HEK293 (cell line): ENCODE data around the gene ITGA4.

ENCODE experiments used
- CTCF ChIP-seq: fragments of 450-650 bp; formaldehyde crosslinking; IDR thresholded peaks from 2 replicates; pipeline ENCODE4 v1.5.1; 2016; ENCODE audit warnings: missing biosample characterization, missing genetic modification characterization
- MYNN ChIP-seq: fragments of 450-650 bp; formaldehyde crosslinking; IDR thresholded peaks from 2 replicates; pipeline ENCODE4 v1.5.1; 2016; ENCODE audit warnings: missing biosample characterization, missing genetic modification characterization, borderline replicate concordance
- PRDM4 ChIP-seq: fragments of 450-650 bp; formaldehyde crosslinking; IDR thresholded peaks from 2 replicates; pipeline ENCODE4 v1.5.1; 2017; ENCODE audit warnings: missing biosample characterization, missing genetic modification characterization
- REST ChIP-seq: fragments of 450-650 bp; formaldehyde crosslinking; IDR thresholded peaks from 2 replicates; pipeline ENCODE4 v1.5.1; 2016; ENCODE audit warnings: missing biosample characterization, missing genetic modification characterization
- TSHZ1 ChIP-seq: fragments of 450-650 bp; formaldehyde crosslinking; IDR thresholded peaks from 2 replicates; pipeline ENCODE4 v1.5.1; 2016; ENCODE audit warnings: missing biosample characterization, missing genetic modification characterization, borderline replicate concordance
- ZNF146 ChIP-seq: fragments of 450-650 bp; formaldehyde crosslinking; IDR thresholded peaks from 2 replicates; pipeline ENCODE4 v1.5.1; 2016; ENCODE audit warnings: missing biosample characterization, missing genetic modification characterization
- ZNF274 ChIP-seq, 2 experiments: fragments of 200-500 bp in 1 of 2; fragments of 450-650 bp in 1 of 2; sonication (Bioruptor generic) in 1 of 2; formaldehyde crosslinking in 1 of 2; IDR thresholded peaks; 2 replicates each; pipeline versions ENCODE4 v1.5.1 to v1.6.1; 2014 to 2016; ENCODE audit warnings: borderline replicate concordance in 1 of 2, inconsistent platforms in 1 of 2, low read length in 1 of 2, missing biosample characterization in 1 of 2, missing genetic modification characterization in 1 of 2
- ZNF292 ChIP-seq: fragments of 450-650 bp; formaldehyde crosslinking; IDR thresholded peaks from 2 replicates; pipeline ENCODE4 v1.5.1; 2016; ENCODE audit warnings: low read depth, missing biosample characterization, missing genetic modification characterization, borderline replicate concordance
- ZNF473 ChIP-seq: fragments of 450-650 bp; formaldehyde crosslinking; IDR thresholded peaks from 2 replicates; pipeline ENCODE4 v1.5.1; 2017; ENCODE audit warnings: missing biosample characterization, missing genetic modification characterization

DNA sequence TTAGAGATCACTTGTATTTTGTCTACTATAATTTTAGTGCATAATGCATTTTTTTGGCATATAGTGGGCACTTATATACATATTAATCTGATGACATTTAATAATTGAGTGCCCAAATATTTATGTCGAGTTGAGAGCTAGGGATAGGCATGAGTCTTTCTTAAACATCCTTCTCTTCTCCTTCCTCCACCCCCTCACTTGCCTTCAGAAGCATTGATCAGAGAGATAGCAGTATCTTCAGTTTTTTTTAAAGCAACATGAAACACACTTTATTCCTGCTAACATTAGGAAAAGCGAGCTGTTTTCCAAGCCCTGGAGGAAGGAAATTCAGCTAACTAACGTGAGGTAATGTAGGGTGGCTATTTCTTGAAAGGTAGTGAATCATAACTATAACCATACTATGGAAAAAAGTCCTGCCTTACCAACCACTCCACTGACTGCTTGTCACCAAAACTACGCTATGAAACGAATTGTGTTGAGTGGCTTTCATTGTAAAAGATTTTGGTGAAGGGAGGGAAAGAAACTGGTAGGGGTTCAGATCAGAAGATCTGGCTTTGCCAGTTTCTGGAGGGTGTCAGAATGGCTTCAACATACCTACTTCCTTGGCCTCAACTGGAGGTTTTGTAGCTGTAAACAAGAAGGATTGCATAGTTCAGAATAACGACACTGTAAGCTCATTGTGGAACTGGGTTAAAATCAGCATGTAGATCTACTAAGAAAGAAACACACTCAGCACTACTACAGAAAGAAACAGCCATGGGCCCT, 2.3 kb upstream of the ITGA4 start:
- TF ChIP-seq CTCF (tag by site-specific recombination) (no peak), ZNF146 (tag by site-specific recombination) (no peak), TSHZ1 (tag by site-specific recombination) (no peak), ZNF274 (IDR thresholded peaks at IDR 0.05; ENCODE audit: low read length) (no peak), ZNF274 (tag by site-specific recombination; IDR thresholded peaks at IDR 0.05; ENCODE audit: borderline replicate concordance) (no peak), ZNF292 (tag by site-specific recombination) (no peak), ZNF473 (tag by site-specific recombination) (no peak), MYNN (tag by site-specific recombination) (no peak), PRDM4 (tag by site-specific recombination) (no peak), REST (tag by site-specific recombination) (no peak)
